Panc1 (cell line): ENCODE measurements around the gene REV3L. TPM values are rescaled to one million over a fixed set of nuclear protein-coding genes. Genes with fewer than 3 reads are reported as not detected.

Experiments used
- ATAC-seq: fragments of 200-7000 bp; cut with Tn5 transposase; 2 replicates; pipeline ENCODE4 v1.9.1; 2020; ENCODE audit warnings: mild to moderate bottlenecking, moderate library complexity
- BruUV-seq: library from RNA; stranded (reverse); fragments of 400-500 nt; replicated peaks from 2 replicates; lab custom pipeline; 2021; lab: Mats Ljungman, UMichigan
- CTCF ChIA-PET: fragments of 300-600 bp; sonication (Branson Sonifier 250); formaldehyde crosslinking; loops from one replicate; lab custom pipeline; 2022; ENCODE audit warnings: antibody characterized with exemption; lab: Charles Lee
- POLR2A ChIA-PET: fragments of 300-600 bp; sonication (Branson Sonifier 250); formaldehyde crosslinking; loops from one replicate; lab custom pipeline; 2022; ENCODE audit warnings: antibody characterized with exemption; lab: Charles Lee
- DNase-seq: peaks from one replicate; pipeline ENCODE4 v3.0.0-alpha.2; 2010; ENCODE audit warnings: low read depth, low spot score
- H3K27ac ChIP-seq: 2 replicates; pipeline ENCODE4 v1.5.1; 2011; ENCODE audit warnings: mild to moderate bottlenecking, low read length, inconsistent platforms
- H3K27me3 ChIP-seq: fragments of 200-500 bp; sonication (Bioruptor generic); 2 replicates; pipeline ENCODE4 v1.6.0; 2014; ENCODE audit warnings: low read length, inconsistent platforms; ENCODE audit not compliant: control insufficient read depth, insufficient read depth
- H3K36me3 ChIP-seq: fragments of 200-500 bp; sonication (Bioruptor generic); 2 replicates; pipeline ENCODE4 v1.5.1; 2014; ENCODE audit warnings: inconsistent platforms, mild to moderate bottlenecking, low read length, moderate library complexity; ENCODE audit not compliant: control insufficient read depth, insufficient read depth
- H3K4me1 ChIP-seq: 2 replicates; pipeline ENCODE4 v1.5.1; 2011; ENCODE audit warnings: inconsistent platforms, mild to moderate bottlenecking, low read length, moderate library complexity; ENCODE audit not compliant: control insufficient read depth, insufficient read depth
- H3K4me3 ChIP-seq, 2 experiments: 2 replicates each; pipeline ENCODE4 v1.5.1; 2011 to 2012; ENCODE audit warnings: low read depth in 2 of 2, low read length in 2 of 2, mild to moderate bottlenecking in 2 of 2, inconsistent platforms in 1 of 2, moderate library complexity in 1 of 2
- H3K9me3 ChIP-seq: fragments of 200-500 bp; sonication (Bioruptor generic); 2 replicates; pipeline ENCODE4 v1.5.1; 2014; ENCODE audit warnings: low read depth, mild to moderate bottlenecking, inconsistent platforms, low read length, moderate library complexity; ENCODE audit not compliant: control insufficient read depth, insufficient read depth
- POLR2AphosphoS5 ChIP-seq: IDR thresholded peaks from 2 replicates; pipeline ENCODE4 v1.6.1; 2012; ENCODE audit warnings: mild to moderate bottlenecking, low read depth, low read length, moderate library complexity
- REST ChIP-seq, 2 experiments: IDR thresholded peaks; 2 replicates each; pipeline ENCODE4 v1.6.1; 2011 to 2012; ENCODE audit warnings: low read depth in 2 of 2, control low read depth in 1 of 2, low read length in 1 of 2, mild to moderate bottlenecking in 1 of 2, moderate library complexity in 1 of 2; ENCODE audit not compliant: insufficient read depth in 1 of 2
- SIN3A ChIP-seq: IDR thresholded peaks from 2 replicates; pipeline ENCODE4 v1.6.1; 2012; ENCODE audit warnings: low read depth, mild to moderate bottlenecking, low read length, moderate library complexity, borderline replicate concordance; ENCODE audit not compliant: insufficient read depth
- TCF7L2 ChIP-seq: IDR thresholded peaks from 2 replicates; pipeline ENCODE4 v1.6.1; 2011; ENCODE audit warnings: mild to moderate bottlenecking, low read depth, low read length, inconsistent platforms
- in situ Hi-C: cut with HindIII; loops from 2 replicates; pipeline ENCODE4 v1.10.0; 2016; ENCODE audit warnings: low sequenced_read_pairs, low pct_unique_long_range_greater_than_20kb
- intact Hi-C: fragments of 100-400 bp; cut with micrococcal nuclease; formaldehyde crosslinking; loops from one replicate; pipeline ENCODE4 v1.10.0; 2022; ENCODE audit not compliant: unreplicated experiment
- total RNA-seq: library from RNA; stranded (reverse); gene quantifications from one replicate; pipeline ENCODE4 v1.2.1, GENCODE V29; 2021; ENCODE audit not compliant: unreplicated experiment
- TF ChIP-seq, protein P1 (sequence below): fragments of 450-650 bp; IDR thresholded peaks from 2 replicates; pipeline ENCODE4 v1.5.1; 2017; ENCODE audit warnings: mild to moderate bottlenecking

REV3L gene
- total RNA-seq, 1 experiment from 2014 or later = 44.8 TPM

GRCh38 chr6:111530667-111531066, 47.6 kb upstream of the REV3L start:
- no TSS peak for BruUV-seq
- intact Hi-C loops (no loop called here), in situ Hi-C loops (no loop called here)
- POLR2A ChIA-PET = no interaction called here
- no peak for ATAC-seq
- Histone ChIP-seq H3K4me3 (no peak overlapping the region), H3K27ac (peak overlapping the region; percentile 49; the same call in 1 of the 2 replicates), H3K9me3 (no peaks in the 10 kb centered on the region), H3K36me3 (no peaks in the 10 kb centered on the region), H3K4me1 (peaks cover 15% of the 10 kb centered on the region), H3K27me3 (no peaks in the 10 kb centered on the region)
- TF ChIP-seq TCF7L2 = no peak
- TF ChIP-seq, protein P1, sequence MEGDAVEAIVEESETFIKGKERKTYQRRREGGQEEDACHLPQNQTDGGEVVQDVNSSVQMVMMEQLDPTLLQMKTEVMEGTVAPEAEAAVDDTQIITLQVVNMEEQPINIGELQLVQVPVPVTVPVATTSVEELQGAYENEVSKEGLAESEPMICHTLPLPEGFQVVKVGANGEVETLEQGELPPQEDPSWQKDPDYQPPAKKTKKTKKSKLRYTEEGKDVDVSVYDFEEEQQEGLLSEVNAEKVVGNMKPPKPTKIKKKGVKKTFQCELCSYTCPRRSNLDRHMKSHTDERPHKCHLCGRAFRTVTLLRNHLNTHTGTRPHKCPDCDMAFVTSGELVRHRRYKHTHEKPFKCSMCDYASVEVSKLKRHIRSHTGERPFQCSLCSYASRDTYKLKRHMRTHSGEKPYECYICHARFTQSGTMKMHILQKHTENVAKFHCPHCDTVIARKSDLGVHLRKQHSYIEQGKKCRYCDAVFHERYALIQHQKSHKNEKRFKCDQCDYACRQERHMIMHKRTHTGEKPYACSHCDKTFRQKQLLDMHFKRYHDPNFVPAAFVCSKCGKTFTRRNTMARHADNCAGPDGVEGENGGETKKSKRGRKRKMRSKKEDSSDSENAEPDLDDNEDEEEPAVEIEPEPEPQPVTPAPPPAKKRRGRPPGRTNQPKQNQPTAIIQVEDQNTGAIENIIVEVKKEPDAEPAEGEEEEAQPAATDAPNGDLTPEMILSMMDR = no peak
- no peak for TF ChIP-seq SIN3A
- DNase-seq = no peak
- CTCF ChIA-PET = interaction anchor here (0.5 kb wide), 1 partner anchor 104 kb away, joined by 3 read pairs; no protein-coding TSS in a partner anchor

DNA sequence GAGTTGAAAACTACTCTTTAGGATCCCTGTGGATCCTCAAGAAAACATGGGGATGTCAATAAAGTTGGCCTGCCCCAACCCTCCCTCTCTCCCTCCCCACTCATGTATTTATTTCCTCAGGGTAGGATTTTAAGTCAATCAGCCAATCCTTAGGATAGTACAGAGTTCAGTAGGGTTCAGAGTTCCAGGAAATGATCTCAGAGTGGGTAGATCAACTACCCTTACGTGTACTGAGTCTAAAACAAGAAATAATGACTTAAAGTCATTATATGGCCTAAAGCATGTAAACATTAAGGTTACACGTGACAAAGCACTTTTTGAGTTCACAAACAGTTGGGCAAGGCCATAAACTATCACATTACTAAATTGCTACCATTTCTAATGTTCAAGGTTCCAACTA, 47.2 kb upstream of the REV3L start:
- intact Hi-C loops = no loop called here

More for the DNA sequence above, 47.2 kb upstream of the REV3L start:
- BruUV-seq = no TSS peak
- peak overlapping the region; percentile 49; the same call in 1 of the 2 replicates for H3K27ac ChIP-seq
- no peak for TF ChIP-seq REST (IDR thresholded peaks at IDR 0.05; ENCODE audit: insufficient read depth in 1 of 2, low read depth in 2 of 2, low read length in 1 of 2)
- TF ChIP-seq, protein P1 = no peak
- TF ChIP-seq POLR2AphosphoS5 = no peak
- TF ChIP-seq SIN3A = no peak
- TF ChIP-seq TCF7L2 = no peak
- no peaks in the 10 kb centered on the region for H3K36me3 ChIP-seq
- CTCF ChIA-PET = interaction anchor here (0.5 kb wide), 1 partner anchor 105 kb away, joined by 3 read pairs; no protein-coding TSS in a partner anchor
- DNase-seq (no peak), ATAC-seq (no peak)
- no peaks in the 10 kb centered on the region for H3K27me3 ChIP-seq
- H3K4me3 ChIP-seq = no peak overlapping the region
- H3K9me3 ChIP-seq = no peaks in the 10 kb centered on the region
- in situ Hi-C loops = no loop called here
- H3K4me1 ChIP-seq = peaks cover 15% of the 10 kb centered on the region
- POLR2A ChIA-PET = no interaction called here
